PFSK-1 (cell line): Measurements from ENCODE around the gene MPND.

Experiments used
- FOXP2 ChIP-seq: optimal IDR thresholded peaks from 2 replicates; pipeline ENCODE3; 2011; ENCODE audit warnings: borderline replicate concordance, control low read depth, inconsistent platforms; ENCODE audit not compliant: insufficient read depth; ENCODE audit errors: extremely low read length, extremely low read depth
- POLR2AphosphoS5 ChIP-seq: IDR thresholded peaks from 2 replicates; pipeline ENCODE4 v1.6.1; 2012; ENCODE audit warnings: low read depth, mild to moderate bottlenecking, control low read depth, low read length, moderate library complexity
- SIN3A ChIP-seq: IDR thresholded peaks from 2 replicates; pipeline ENCODE4 v1.6.1; 2012; ENCODE audit warnings: mild to moderate bottlenecking, low read length, moderate library complexity, borderline replicate concordance; ENCODE audit not compliant: insufficient read depth
- TAF1 ChIP-seq: IDR thresholded peaks from 2 replicates; pipeline ENCODE4 v1.6.1; 2012; ENCODE audit warnings: low read length, control low read depth, borderline replicate concordance; ENCODE audit not compliant: insufficient read depth
- TF ChIP-seq, protein P1 (sequence below), 2 experiments: IDR thresholded peaks; 2 replicates each; pipeline versions ENCODE4 v1.6.1 to v1.8.0; 2011 to 2012; ENCODE audit warnings: low read depth in 2 of 2, low read length in 2 of 2, control low read depth in 1 of 2, inconsistent platforms in 1 of 2, mild to moderate bottlenecking in 1 of 2, moderate library complexity in 1 of 2; ENCODE audit not compliant: insufficient read depth in 1 of 2

- TF ChIP-seq POLR2AphosphoS5 (no peak), FOXP2 (no peak), TAF1 (no peak), SIN3A (no peak)
- TF ChIP-seq, protein P1, sequence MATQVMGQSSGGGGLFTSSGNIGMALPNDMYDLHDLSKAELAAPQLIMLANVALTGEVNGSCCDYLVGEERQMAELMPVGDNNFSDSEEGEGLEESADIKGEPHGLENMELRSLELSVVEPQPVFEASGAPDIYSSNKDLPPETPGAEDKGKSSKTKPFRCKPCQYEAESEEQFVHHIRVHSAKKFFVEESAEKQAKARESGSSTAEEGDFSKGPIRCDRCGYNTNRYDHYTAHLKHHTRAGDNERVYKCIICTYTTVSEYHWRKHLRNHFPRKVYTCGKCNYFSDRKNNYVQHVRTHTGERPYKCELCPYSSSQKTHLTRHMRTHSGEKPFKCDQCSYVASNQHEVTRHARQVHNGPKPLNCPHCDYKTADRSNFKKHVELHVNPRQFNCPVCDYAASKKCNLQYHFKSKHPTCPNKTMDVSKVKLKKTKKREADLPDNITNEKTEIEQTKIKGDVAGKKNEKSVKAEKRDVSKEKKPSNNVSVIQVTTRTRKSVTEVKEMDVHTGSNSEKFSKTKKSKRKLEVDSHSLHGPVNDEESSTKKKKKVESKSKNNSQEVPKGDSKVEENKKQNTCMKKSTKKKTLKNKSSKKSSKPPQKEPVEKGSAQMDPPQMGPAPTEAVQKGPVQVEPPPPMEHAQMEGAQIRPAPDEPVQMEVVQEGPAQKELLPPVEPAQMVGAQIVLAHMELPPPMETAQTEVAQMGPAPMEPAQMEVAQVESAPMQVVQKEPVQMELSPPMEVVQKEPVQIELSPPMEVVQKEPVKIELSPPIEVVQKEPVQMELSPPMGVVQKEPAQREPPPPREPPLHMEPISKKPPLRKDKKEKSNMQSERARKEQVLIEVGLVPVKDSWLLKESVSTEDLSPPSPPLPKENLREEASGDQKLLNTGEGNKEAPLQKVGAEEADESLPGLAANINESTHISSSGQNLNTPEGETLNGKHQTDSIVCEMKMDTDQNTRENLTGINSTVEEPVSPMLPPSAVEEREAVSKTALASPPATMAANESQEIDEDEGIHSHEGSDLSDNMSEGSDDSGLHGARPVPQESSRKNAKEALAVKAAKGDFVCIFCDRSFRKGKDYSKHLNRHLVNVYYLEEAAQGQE (IDR thresholded peaks at IDR 0.05; ENCODE audit: insufficient read depth in 1 of 2, low read depth in 2 of 2, low read length in 2 of 2) = no peak
These were observed 45.1 kb downstream of the MPND start for GRCh38 chr19:4388337-4389063.
